Neural cell (in vitro differentiated cells): ENCODE measurements around the gene SPATA33. TPM values are rescaled to one million over a fixed set of nuclear protein-coding genes. Genes with fewer than 3 reads are reported as not detected.
"Not testable (repeated sequence)": the region's sequence is repeated elsewhere in the genome, so short reads cannot be mapped to it uniquely, and the experiment has no call there.

Experiments used
- H2AFZ ChIP-seq: fragments of 200-600, 300-800 bp; sonication (generic), shearing (Covaris generic); 2 replicates; pipeline ENCODE4 v1.6.0; 2014; ENCODE audit warnings: low read depth, mild to moderate bottlenecking, antibody characterized with exemption, low read length, moderate library complexity
- H3F3A ChIP-seq: fragments of 200-600 bp; shearing (Covaris generic); 2 replicates; pipeline ENCODE4 v1.6.1; 2016; ENCODE audit warnings: mild to moderate bottlenecking, moderate library complexity, mixed read lengths, antibody characterized with exemption, low read length; ENCODE audit not compliant: insufficient read depth, poor library complexity, severe bottlenecking
- H3K27ac ChIP-seq: fragments of 200-600, 300-800 bp; sonication (generic), shearing (Covaris generic); 2 replicates; pipeline ENCODE4 v1.5.1; 2014; ENCODE audit warnings: mild to moderate bottlenecking, low read length, moderate library complexity
- H3K27me3 ChIP-seq: fragments of 300-800, 200-600 bp; sonication (generic), shearing (Covaris generic); 2 replicates; pipeline ENCODE4 v1.6.0; 2014; ENCODE audit warnings: mild to moderate bottlenecking, low read depth, low read length, moderate library complexity; ENCODE audit not compliant: insufficient read depth
- H3K36me3 ChIP-seq: fragments of 300-800, 200-600 bp; sonication (generic), shearing (Covaris generic); 2 replicates; pipeline ENCODE4 v1.5.1; 2014; ENCODE audit warnings: mild to moderate bottlenecking, antibody characterized with exemption, low read length, moderate library complexity; ENCODE audit not compliant: insufficient read depth
- H3K4me2 ChIP-seq: fragments of 300-800, 200-600 bp; sonication (generic), shearing (Covaris generic); 2 replicates; pipeline ENCODE4 v1.6.0; 2014; ENCODE audit warnings: mild to moderate bottlenecking, low read length
- H3K4me3 ChIP-seq: fragments of 300-800, 200-600 bp; sonication (generic), shearing (Covaris generic); 2 replicates; pipeline ENCODE4 v1.5.1; 2014; ENCODE audit warnings: mild to moderate bottlenecking, low read length, moderate library complexity
- H3K79me2 ChIP-seq: fragments of 200-600 bp; shearing (Covaris generic); replicated peaks from 2 replicates; pipeline ENCODE4 v1.6.0; 2014; ENCODE audit warnings: mild to moderate bottlenecking, low read length, moderate library complexity; ENCODE audit not compliant: insufficient read depth
- H3K9ac ChIP-seq: fragments of 300-800, 200-600 bp; sonication (generic), shearing (Covaris generic); 2 replicates; pipeline ENCODE4 v1.6.1; 2016; ENCODE audit warnings: mild to moderate bottlenecking, low read length, mixed read lengths
- H3K9me2 ChIP-seq: fragments of 200-600 bp; shearing (Covaris generic); 2 replicates; pipeline ENCODE4 v1.6.1; 2016; ENCODE audit warnings: mild to moderate bottlenecking, low read length, mixed read lengths; ENCODE audit not compliant: insufficient read depth
- H3K9me3 ChIP-seq: fragments of 200-600, 300-800 bp; sonication (generic), shearing (Covaris generic); 2 replicates; pipeline ENCODE4 v1.6.1; 2016; ENCODE audit warnings: mild to moderate bottlenecking, mixed run types, low read length, moderate library complexity, mixed read lengths
- H4K20me1 ChIP-seq: fragments of 200-600 bp; shearing (Covaris generic); 2 replicates; pipeline ENCODE4 v1.6.1; 2016; ENCODE audit warnings: mild to moderate bottlenecking, mixed run types; ENCODE audit not compliant: insufficient read depth
- CTCF ChIP-seq: fragments of 450-650 bp; IDR thresholded peaks from 2 replicates; pipeline ENCODE4 v1.5.1; 2014; ENCODE audit warnings: antibody characterized with exemption, mild to moderate bottlenecking, moderate library complexity; ENCODE audit not compliant: poor library complexity, severe bottlenecking
- EP300 ChIP-seq: fragments of 450-650 bp; conservative IDR thresholded peaks from 2 replicates; pipeline ENCODE4 v1.6.1; 2014; ENCODE audit warnings: antibody characterized with exemption, mild to moderate bottlenecking, moderate library complexity; ENCODE audit not compliant: poor library complexity, severe bottlenecking
- EZH2 ChIP-seq: fragments of 200-600, 300-800 bp; shearing (Covaris generic), sonication (generic); IDR thresholded peaks from 2 replicates; pipeline ENCODE4 v1.6.1; 2014; ENCODE audit warnings: antibody characterized with exemption, low read length, borderline replicate concordance, mild to moderate bottlenecking; ENCODE audit not compliant: insufficient read depth, poor library complexity, severe bottlenecking
- MXI1 ChIP-seq: fragments of 450-650 bp; conservative IDR thresholded peaks from 2 replicates; pipeline ENCODE4 v1.6.1; 2014; ENCODE audit warnings: antibody characterized with exemption, mild to moderate bottlenecking; ENCODE audit not compliant: poor library complexity, severe bottlenecking
- POLR2AphosphoS5 ChIP-seq: IDR thresholded peaks from 2 replicates; pipeline ENCODE4 v1.6.1; 2012
- RAD21 ChIP-seq: fragments of 450-650 bp; conservative IDR thresholded peaks from 2 replicates; pipeline ENCODE4 v1.6.1; 2014; ENCODE audit warnings: antibody characterized with exemption, mild to moderate bottlenecking, moderate library complexity
- REST ChIP-seq: IDR thresholded peaks from 2 replicates; pipeline ENCODE4 v1.6.1; 2012; ENCODE audit warnings: borderline replicate concordance
- SMC3 ChIP-seq: fragments of 450-650 bp; conservative IDR thresholded peaks from 2 replicates; pipeline ENCODE4 v1.6.1; 2014; ENCODE audit warnings: antibody characterized with exemption, mild to moderate bottlenecking, moderate library complexity; ENCODE audit not compliant: poor library complexity
- TAF1 ChIP-seq: IDR thresholded peaks from 2 replicates; pipeline ENCODE4 v1.6.1; 2012; ENCODE audit warnings: low read depth
- polyA plus RNA-seq: library from polyadenylated mRNA; depleted of rRNA; stranded (reverse); fragments of >200 nt; gene quantifications from 2 replicates; pipeline ENCODE4 v1.2.3, GENCODE V29; 2014

The SPATA33 gene
- polyA plus RNA-seq, 1 donor from 2014 or later = 16.0 TPM

GRCh38 chr16:89669755-89670154 lies 12.1 kb downstream of the SPATA33 start:
- H3K9ac ChIP-seq = no peak overlapping the region
- no peak overlapping the region for H3K4me3 ChIP-seq
- no peaks in the 10 kb centered on the region for H3K36me3 ChIP-seq
- no peaks in the 10 kb centered on the region for H4K20me1 ChIP-seq
- TF ChIP-seq TAF1 (no peak), RAD21 (no peak), EP300 (no peak), EZH2 (no peak), REST (no peak), POLR2AphosphoS5 (no peak), MXI1 (no peak), SMC3 (no peak), CTCF (no peak)
- no peaks in the 10 kb centered on the region for H3K79me2 ChIP-seq
- H3K9me2 ChIP-seq = no peaks in the 10 kb centered on the region
- H3K9me3 ChIP-seq = no peaks in the 10 kb centered on the region
- H3K4me2 ChIP-seq = no peak overlapping the region
- no peak overlapping the region for H2AFZ ChIP-seq
- H3F3A ChIP-seq = no peaks in the 10 kb centered on the region
- H3K27ac ChIP-seq = no peak overlapping the region
- H3K27me3 ChIP-seq = no peaks in the 10 kb centered on the region

GRCh38 chr16:89670496-89671431 lies 13.1 kb downstream of the SPATA33 start:
- H3K9ac ChIP-seq = no peak overlapping the region
- no peaks in the 10 kb centered on the region for H3F3A ChIP-seq
- no peak for TF ChIP-seq POLR2AphosphoS5
- no peak for TF ChIP-seq CTCF
- no peak for TF ChIP-seq RAD21
- TF ChIP-seq REST = no peak
- TF ChIP-seq EZH2 = no peak
- no peaks in the 10 kb centered on the region for H3K27me3 ChIP-seq
- no peaks in the 10 kb centered on the region for H3K9me2 ChIP-seq
- H3K79me2 ChIP-seq = no peaks in the 10 kb centered on the region
- no peaks in the 10 kb centered on the region for H3K9me3 ChIP-seq
- no peak overlapping the region for H3K27ac ChIP-seq
- H3K4me2 ChIP-seq = no peak overlapping the region
- no peak overlapping the region for H2AFZ ChIP-seq
- H4K20me1 ChIP-seq = no peaks in the 10 kb centered on the region
- H3K4me3 ChIP-seq = no peak overlapping the region
- no peaks in the 10 kb centered on the region for H3K36me3 ChIP-seq

- H3F3A ChIP-seq, H3K9me3 ChIP-seq, H3K27me3 ChIP-seq, H3K36me3 ChIP-seq, H3K9ac ChIP-seq, H2AFZ ChIP-seq, H3K27ac ChIP-seq, H3K4me3 ChIP-seq, H3K79me2 ChIP-seq, H4K20me1 ChIP-seq, H3K4me2 ChIP-seq, H3K9me2 ChIP-seq: not testable (repeated sequence)
These were observed 13.9 kb downstream of the SPATA33 start for GRCh38 chr16:89671565-89671964.
